Breast epithelium (tissue), 4 donors: ENCODE data around the gene TMTC1. TPM values are rescaled to one million over a fixed set of nuclear protein-coding genes. Genes with fewer than 3 reads are reported as not detected.

ENCODE experiments used
- DNase-seq, 2 donors: peaks; one replicate each; pipeline ENCODE4 v3.0.0-alpha.2; 2019; ENCODE audit warnings: low spot score in 2 of 2
- H3K27ac ChIP-seq, 2 donors: fragments of 200-600 bp; sonication (generic) in 1 of 2; one replicate each; pipeline ENCODE4 v1.5.1; 2016 to 2019; ENCODE audit warnings: mild to moderate bottlenecking in 1 of 2
- H3K27me3 ChIP-seq, 2 donors: fragments of 200-600 bp; sonication (generic) in 1 of 2; one replicate each; pipeline versions ENCODE4 v1.5.1 to v1.6.0; 2017 to 2019; ENCODE audit warnings: control low read depth in 1 of 2, mild to moderate bottlenecking in 1 of 2
- H3K36me3 ChIP-seq: fragments of 200-600 bp; one replicate; pipeline ENCODE4 v1.5.1; 2019
- H3K4me1 ChIP-seq, 2 donors: fragments of 200-600 bp; sonication (generic); one replicate each; pipeline ENCODE4 v1.5.1; 2016 to 2019; ENCODE audit warnings: control low read depth in 1 of 2
- H3K4me3 ChIP-seq, 3 donors: fragments of 200-600 bp; sonication (generic); 1 replicate in 2 of 3; 2 replicates in 1 of 3; pipeline ENCODE4 v1.5.1; 2016 to 2019; ENCODE audit warnings: mild to moderate bottlenecking in 3 of 3, moderate library complexity in 2 of 3
- H3K9me3 ChIP-seq, 2 donors: fragments of 200-600 bp; sonication (generic) in 1 of 2; one replicate each; pipeline ENCODE4 v1.5.1; 2016 to 2019; ENCODE audit warnings: control low read depth in 1 of 2
- CTCF ChIP-seq, 3 donors: fragments of 450-650 bp; IDR thresholded peaks; one replicate each; pipeline ENCODE4 v1.5.1; 2016 to 2017; ENCODE audit warnings: antibody characterized with exemption in 3 of 3, mild to moderate bottlenecking in 3 of 3, moderate library complexity in 3 of 3
- POLR2A ChIP-seq: fragments of 450-650 bp; IDR thresholded peaks from one replicate; pipeline ENCODE4 v1.6.1; 2016; ENCODE audit warnings: antibody characterized with exemption, mild to moderate bottlenecking, moderate library complexity
- POLR2AphosphoS5 ChIP-seq, 3 donors: sonication (generic); formaldehyde crosslinking; IDR thresholded peaks; one replicate each; pipeline ENCODE4 v1.6.1; 2017; ENCODE audit warnings: antibody characterized with exemption in 3 of 3
- intact Hi-C: fragments of 100-400 bp; cut with DNase I; formaldehyde crosslinking; loops from one replicate; pipeline ENCODE4 v1.15.1; 2023; ENCODE audit warnings: low total_unique reads
- total RNA-seq, 3 donors: library from RNA; depleted of rRNA; stranded (reverse); fragments of >200 nt; gene quantifications; one replicate each; pipeline ENCODE4 v1.1.0, GENCODE V29; 2016

The TMTC1 gene
- total RNA-seq, 3 donors from 2014 or later = 49.9 to 87.2 (median 71.8) TPM

GRCh38 chr12:29455087-29455486 lies 328.7 kb downstream of the TMTC1 start:
- Histone ChIP-seq H3K27me3 (no peaks in the 10 kb centered on the region), H3K27ac (no peak overlapping the region), H3K4me3 (no peak overlapping the region), H3K9me3 (no peaks in the 10 kb centered on the region), H3K36me3 (no peaks in the 10 kb centered on the region), H3K4me1 (no peaks in the 10 kb centered on the region)
- TF ChIP-seq POLR2A (no peak), CTCF (IDR thresholded peaks at IDR 0.05) (no peak), POLR2AphosphoS5 (IDR thresholded peaks at IDR 0.05) (no peak)
- no peak for DNase-seq
- intact Hi-C loops = no loop called here

- H3K4me1 ChIP-seq = no peaks in the 10 kb centered on the region
- TF ChIP-seq POLR2AphosphoS5 (IDR thresholded peaks at IDR 0.05) (no peak), POLR2A (no peak), CTCF (IDR thresholded peaks at IDR 0.05) (no peak)
- H3K27me3 ChIP-seq = no peaks in the 10 kb centered on the region
- H3K27ac ChIP-seq = no peak overlapping the region
- DNase-seq = no peak
- H3K36me3 ChIP-seq = no peaks in the 10 kb centered on the region
- intact Hi-C loops = no loop called here
- no peaks in the 10 kb centered on the region for H3K9me3 ChIP-seq
- no peak overlapping the region for H3K4me3 ChIP-seq
Measured at GRCh38 chr12:29451888-29452287, 331.9 kb downstream of the TMTC1 start.
